Prostate gland (tissue), 2 donors: ENCODE measurements around the gene TMEM26.

Source experiments
- POLR2A ChIP-seq: fragments of 450-650 bp; IDR thresholded peaks from one replicate; pipeline ENCODE4 v1.6.1; 2016; ENCODE audit warnings: antibody characterized with exemption, mild to moderate bottlenecking
- TF ChIP-seq, protein P1 (sequence below), 4 experiments: fragments of 200-600 bp in 2 of 4; fragments of 450-650 bp in 2 of 4; sonication (generic) in 2 of 4; IDR thresholded peaks; 1 replicate in 3 of 4; 2 replicates in 1 of 4; pipeline ENCODE4 v1.5.1; 2016 to 2019; ENCODE audit warnings: antibody characterized with exemption in 4 of 4, mild to moderate bottlenecking in 2 of 4, moderate library complexity in 2 of 4

- TF ChIP-seq, protein P1, sequence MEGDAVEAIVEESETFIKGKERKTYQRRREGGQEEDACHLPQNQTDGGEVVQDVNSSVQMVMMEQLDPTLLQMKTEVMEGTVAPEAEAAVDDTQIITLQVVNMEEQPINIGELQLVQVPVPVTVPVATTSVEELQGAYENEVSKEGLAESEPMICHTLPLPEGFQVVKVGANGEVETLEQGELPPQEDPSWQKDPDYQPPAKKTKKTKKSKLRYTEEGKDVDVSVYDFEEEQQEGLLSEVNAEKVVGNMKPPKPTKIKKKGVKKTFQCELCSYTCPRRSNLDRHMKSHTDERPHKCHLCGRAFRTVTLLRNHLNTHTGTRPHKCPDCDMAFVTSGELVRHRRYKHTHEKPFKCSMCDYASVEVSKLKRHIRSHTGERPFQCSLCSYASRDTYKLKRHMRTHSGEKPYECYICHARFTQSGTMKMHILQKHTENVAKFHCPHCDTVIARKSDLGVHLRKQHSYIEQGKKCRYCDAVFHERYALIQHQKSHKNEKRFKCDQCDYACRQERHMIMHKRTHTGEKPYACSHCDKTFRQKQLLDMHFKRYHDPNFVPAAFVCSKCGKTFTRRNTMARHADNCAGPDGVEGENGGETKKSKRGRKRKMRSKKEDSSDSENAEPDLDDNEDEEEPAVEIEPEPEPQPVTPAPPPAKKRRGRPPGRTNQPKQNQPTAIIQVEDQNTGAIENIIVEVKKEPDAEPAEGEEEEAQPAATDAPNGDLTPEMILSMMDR (IDR thresholded peaks at IDR 0.05), result no peak
- no peak for TF ChIP-seq POLR2A
Observed at GRCh38 chr10:61456095-61456789, 3.1 kb upstream of the TMEM26 start.
